SHP77 treated with DMSO at 0.1 percent for 48 hours (cell line): Measurements from ENCODE around the gene MGMT.

Experiments used
- DNase-seq: peaks from one replicate; lab custom pipeline; 2025; lab: John Stamatoyannopoulos, UW

Gene MGMT

GRCh38 chr10:129624526-129624925 is 157.5 kb downstream of the MGMT start:
- no peak for DNase-seq

GRCh38 chr10:129626309-129626708 is 159.3 kb downstream of the MGMT start:
- no peak for DNase-seq

- no peak for DNase-seq
These were observed 159.9 kb downstream of the MGMT start for GRCh38 chr10:129626796-129627435.

GRCh38 chr10:129627442-129627841 is 160.4 kb downstream of the MGMT start:
- no peak for DNase-seq

- DNase-seq: no peak
These were observed 161.8 kb downstream of the MGMT start for GRCh38 chr10:129628823-129629222.

- DNase-seq: no peak
These were observed 162.9 kb downstream of the MGMT start for GRCh38 chr10:129629911-129630310.

- no peak for DNase-seq
These were observed 164.0 kb downstream of the MGMT start for GRCh38 chr10:129631006-129631405.

- no peak for DNase-seq
These were observed 165.0 kb downstream of the MGMT start for GRCh38 chr10:129631870-129632623.

GRCh38 chr10:129637010-129637409 is 170.0 kb downstream of the MGMT start:
- DNase-seq: no peak

GRCh38 chr10:129637846-129638245 is 170.8 kb downstream of the MGMT start:
- DNase-seq: no peak

GRCh38 chr10:129641351-129641750 is 174.3 kb downstream of the MGMT start:
- DNase-seq: no peak

GRCh38 chr10:129641982-129642381 is 174.9 kb downstream of the MGMT start:
- no peak for DNase-seq

- DNase-seq: no peak
These were observed 175.4 kb downstream of the MGMT start for GRCh38 chr10:129642427-129642826.

GRCh38 chr10:129643266-129643665 is 176.2 kb downstream of the MGMT start:
- no peak for DNase-seq

- no peak for DNase-seq
These were observed 178.4 kb downstream of the MGMT start for GRCh38 chr10:129645487-129645886.

GRCh38 chr10:129646973-129647372 is 179.9 kb downstream of the MGMT start:
- DNase-seq: no peak

- no peak for DNase-seq
These were observed 180.5 kb downstream of the MGMT start for GRCh38 chr10:129647590-129647989.

- no peak for DNase-seq
These were observed 181.8 kb downstream of the MGMT start for GRCh38 chr10:129648856-129649255.

- DNase-seq: no peak
These were observed 185.0 kb downstream of the MGMT start for GRCh38 chr10:129652021-129652420.

GRCh38 chr10:129652521-129653201 is 185.6 kb downstream of the MGMT start:
- no peak for DNase-seq

GRCh38 chr10:129653428-129653827 is 186.4 kb downstream of the MGMT start:
- DNase-seq: no peak

GRCh38 chr10:129653861-129654260 is 186.8 kb downstream of the MGMT start:
- no peak for DNase-seq

- DNase-seq: no peak
These were observed 187.4 kb downstream of the MGMT start for GRCh38 chr10:129654461-129654860.
